ENCODE measurements around the gene CCDC91.

The CCDC91 gene

DNA sequence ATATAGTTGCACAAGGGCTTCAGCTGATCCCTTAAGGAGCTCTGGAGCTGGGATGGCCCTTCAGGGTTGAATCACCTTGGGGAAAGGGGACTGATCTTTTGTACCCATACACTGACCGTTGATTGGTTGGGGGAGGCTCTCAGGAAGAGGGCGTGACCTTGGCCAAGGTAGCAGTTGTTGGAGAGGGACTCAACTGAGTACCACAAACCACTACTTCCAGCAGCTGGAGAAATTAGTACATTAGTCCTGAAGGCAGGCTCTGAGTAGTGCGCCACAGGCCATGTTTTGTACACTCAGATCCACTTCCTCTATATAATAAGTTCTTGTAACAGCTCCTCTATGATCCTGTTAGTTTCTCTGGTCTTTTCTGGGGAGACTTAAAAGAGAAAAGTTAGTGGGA is 317.6 kb downstream of the CCDC91 start:
- no peak overlapping the region for H3K27ac ChIP-seq (replicated peaks)
- no peaks in the 10 kb centered on the region for H3K27me3 ChIP-seq (ENCODE audit: insufficient read depth, poor library complexity, severe bottlenecking)
- no peak overlapping the region for H3K4me3 ChIP-seq (replicated peaks; ENCODE audit: insufficient read depth, low read length)
- peak in 1 of 2 experiments; percentile 2 for DNase-seq (ENCODE audit: low read depth in 1 of 2, low spot score in 1 of 2)
- TF ChIP-seq GABPA (IDR thresholded peaks at IDR 0.05; ENCODE audit: low read depth) (no peak), SPI1 (IDR thresholded peaks at IDR 0.05; ENCODE audit: borderline replicate concordance, low read depth) (peak; percentile 20; the same call in 1 of the 2 replicates)

DNA sequence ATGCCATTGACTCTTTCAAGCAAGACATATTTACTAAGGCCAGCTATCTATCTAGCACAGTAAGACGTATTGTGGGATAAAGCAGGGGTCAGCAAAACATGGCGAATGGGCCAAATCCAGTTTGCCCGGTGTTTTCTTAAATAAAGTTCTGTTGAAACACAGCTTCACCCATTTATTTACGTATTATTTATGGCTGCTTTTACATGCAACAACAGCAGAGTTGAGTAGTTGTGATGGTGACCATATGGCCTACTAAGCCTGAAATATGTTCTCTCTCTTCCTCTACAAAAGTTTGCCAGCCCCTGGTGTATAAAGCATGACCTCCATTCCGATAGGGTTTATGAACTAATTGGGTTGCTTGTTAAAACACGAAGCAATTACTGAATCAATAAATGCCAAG is 322.1 kb downstream of the CCDC91 start:
- no peaks in the 10 kb centered on the region for H3K27me3 ChIP-seq (ENCODE audit: insufficient read depth, poor library complexity, severe bottlenecking)
- H3K27ac ChIP-seq (replicated peaks): no peak overlapping the region
- DNase-seq (ENCODE audit: low read depth in 1 of 2, low spot score in 1 of 2): no peak
- H3K4me3 ChIP-seq (replicated peaks; ENCODE audit: insufficient read depth, low read length): no peak overlapping the region
- TF ChIP-seq GABPA (IDR thresholded peaks at IDR 0.05; ENCODE audit: low read depth) (no peak), SPI1 (IDR thresholded peaks at IDR 0.05; ENCODE audit: borderline replicate concordance, low read depth) (no peak), POLR2AphosphoS5 (IDR thresholded peaks at IDR 0.05; ENCODE audit: low read depth) (no peak), CTCF (IDR thresholded peaks at IDR 0.05; ENCODE audit: insufficient read depth, low read length) (no peak)
- TF ChIP-seq, protein P1, sequence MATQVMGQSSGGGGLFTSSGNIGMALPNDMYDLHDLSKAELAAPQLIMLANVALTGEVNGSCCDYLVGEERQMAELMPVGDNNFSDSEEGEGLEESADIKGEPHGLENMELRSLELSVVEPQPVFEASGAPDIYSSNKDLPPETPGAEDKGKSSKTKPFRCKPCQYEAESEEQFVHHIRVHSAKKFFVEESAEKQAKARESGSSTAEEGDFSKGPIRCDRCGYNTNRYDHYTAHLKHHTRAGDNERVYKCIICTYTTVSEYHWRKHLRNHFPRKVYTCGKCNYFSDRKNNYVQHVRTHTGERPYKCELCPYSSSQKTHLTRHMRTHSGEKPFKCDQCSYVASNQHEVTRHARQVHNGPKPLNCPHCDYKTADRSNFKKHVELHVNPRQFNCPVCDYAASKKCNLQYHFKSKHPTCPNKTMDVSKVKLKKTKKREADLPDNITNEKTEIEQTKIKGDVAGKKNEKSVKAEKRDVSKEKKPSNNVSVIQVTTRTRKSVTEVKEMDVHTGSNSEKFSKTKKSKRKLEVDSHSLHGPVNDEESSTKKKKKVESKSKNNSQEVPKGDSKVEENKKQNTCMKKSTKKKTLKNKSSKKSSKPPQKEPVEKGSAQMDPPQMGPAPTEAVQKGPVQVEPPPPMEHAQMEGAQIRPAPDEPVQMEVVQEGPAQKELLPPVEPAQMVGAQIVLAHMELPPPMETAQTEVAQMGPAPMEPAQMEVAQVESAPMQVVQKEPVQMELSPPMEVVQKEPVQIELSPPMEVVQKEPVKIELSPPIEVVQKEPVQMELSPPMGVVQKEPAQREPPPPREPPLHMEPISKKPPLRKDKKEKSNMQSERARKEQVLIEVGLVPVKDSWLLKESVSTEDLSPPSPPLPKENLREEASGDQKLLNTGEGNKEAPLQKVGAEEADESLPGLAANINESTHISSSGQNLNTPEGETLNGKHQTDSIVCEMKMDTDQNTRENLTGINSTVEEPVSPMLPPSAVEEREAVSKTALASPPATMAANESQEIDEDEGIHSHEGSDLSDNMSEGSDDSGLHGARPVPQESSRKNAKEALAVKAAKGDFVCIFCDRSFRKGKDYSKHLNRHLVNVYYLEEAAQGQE (IDR thresholded peaks at IDR 0.05; ENCODE audit: insufficient replicate concordance, low read depth): no peak

DNA sequence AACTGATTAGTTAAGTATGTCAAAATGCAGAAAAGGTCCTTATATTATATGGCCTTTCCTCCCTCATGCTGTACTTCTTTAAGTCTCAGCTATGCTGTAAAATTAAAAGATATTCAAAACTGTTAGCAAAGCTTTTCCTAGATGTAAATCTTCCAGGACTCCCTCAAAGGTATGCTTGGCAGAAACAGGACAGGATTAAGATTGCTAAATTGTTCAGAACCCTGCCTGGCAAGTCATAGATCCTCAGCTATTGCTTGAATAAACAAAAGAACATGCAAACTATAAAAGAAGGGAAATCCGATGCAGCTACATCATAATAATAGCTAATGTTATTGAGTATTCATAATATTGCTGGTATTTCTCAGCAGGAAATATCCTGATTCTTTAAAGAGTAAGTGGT is 322.6 kb downstream of the CCDC91 start:
- Histone ChIP-seq H3K4me3 (replicated peaks; ENCODE audit: insufficient read depth, low read length) (no peak overlapping the region), H3K27ac (replicated peaks) (no peak overlapping the region)
- TF ChIP-seq, protein P1 (IDR thresholded peaks at IDR 0.05; ENCODE audit: insufficient replicate concordance, low read depth): no peak
- TF ChIP-seq POLR2AphosphoS5 (IDR thresholded peaks at IDR 0.05; ENCODE audit: low read depth) (no peak), CTCF (IDR thresholded peaks at IDR 0.05; ENCODE audit: insufficient read depth, low read length) (no peak), SPI1 (IDR thresholded peaks at IDR 0.05; ENCODE audit: borderline replicate concordance, low read depth) (no peak), GABPA (IDR thresholded peaks at IDR 0.05; ENCODE audit: low read depth) (no peak)

DNA sequence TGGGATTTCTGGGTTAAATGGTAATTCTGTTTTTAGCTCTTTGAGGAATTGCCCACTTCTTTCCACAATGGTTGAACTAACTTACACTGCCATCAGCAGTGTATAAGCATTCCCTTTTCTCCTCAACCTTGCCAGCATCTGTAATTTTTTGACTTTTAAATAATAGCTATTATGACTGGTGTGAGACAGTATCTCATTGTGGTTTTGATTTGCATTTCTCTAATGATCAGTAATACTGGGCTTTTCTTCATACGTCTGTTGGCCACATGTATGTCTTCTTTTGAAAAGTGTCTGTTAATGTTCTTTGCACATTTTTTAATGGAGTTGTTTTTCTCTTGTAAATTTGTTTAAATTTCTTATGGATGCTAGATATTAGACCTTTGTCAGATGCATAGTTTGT is 323.7 kb downstream of the CCDC91 start:
- H3K27me3 ChIP-seq (ENCODE audit: insufficient read depth, poor library complexity, severe bottlenecking): no peaks in the 10 kb centered on the region

More for the DNA sequence above, 322.6 kb downstream of the CCDC91 start:
- no peaks in the 10 kb centered on the region for H3K27me3 ChIP-seq (ENCODE audit: insufficient read depth, poor library complexity, severe bottlenecking)
- no peak for DNase-seq (ENCODE audit: low read depth in 1 of 2, low spot score in 1 of 2)

More for the DNA sequence above, 323.7 kb downstream of the CCDC91 start:
- Histone ChIP-seq H3K4me3 (replicated peaks; ENCODE audit: insufficient read depth, low read length) (no peak overlapping the region), H3K27ac (replicated peaks) (no peak overlapping the region)
- DNase-seq (ENCODE audit: low read depth in 1 of 2, low spot score in 1 of 2): no peak
- TF ChIP-seq, protein P1 (IDR thresholded peaks at IDR 0.05; ENCODE audit: insufficient replicate concordance, low read depth): no peak
- no peak for TF ChIP-seq GABPA (IDR thresholded peaks at IDR 0.05; ENCODE audit: low read depth)
- TF ChIP-seq CTCF (IDR thresholded peaks at IDR 0.05; ENCODE audit: insufficient read depth, low read length): no peak
- no peak for TF ChIP-seq SPI1 (IDR thresholded peaks at IDR 0.05; ENCODE audit: borderline replicate concordance, low read depth)
- no peak for TF ChIP-seq POLR2AphosphoS5 (IDR thresholded peaks at IDR 0.05; ENCODE audit: low read depth)
